PC-9 (cell line): ENCODE data around the gene CLBA1.

Source experiments
- EZH2 ChIP-seq: fragments of 200-600 bp; sonication (generic); IDR thresholded peaks from 2 replicates; pipeline ENCODE4 v1.8.0; 2017; ENCODE audit warnings: antibody characterized with exemption, low read depth
- TF ChIP-seq, protein P1 (sequence below): fragments of 200-600 bp; sonication (generic); conservative IDR thresholded peaks from 2 replicates; pipeline ENCODE4 v1.6.1; 2017; ENCODE audit warnings: mixed run types, antibody characterized with exemption, mild to moderate bottlenecking, moderate library complexity

DNA sequence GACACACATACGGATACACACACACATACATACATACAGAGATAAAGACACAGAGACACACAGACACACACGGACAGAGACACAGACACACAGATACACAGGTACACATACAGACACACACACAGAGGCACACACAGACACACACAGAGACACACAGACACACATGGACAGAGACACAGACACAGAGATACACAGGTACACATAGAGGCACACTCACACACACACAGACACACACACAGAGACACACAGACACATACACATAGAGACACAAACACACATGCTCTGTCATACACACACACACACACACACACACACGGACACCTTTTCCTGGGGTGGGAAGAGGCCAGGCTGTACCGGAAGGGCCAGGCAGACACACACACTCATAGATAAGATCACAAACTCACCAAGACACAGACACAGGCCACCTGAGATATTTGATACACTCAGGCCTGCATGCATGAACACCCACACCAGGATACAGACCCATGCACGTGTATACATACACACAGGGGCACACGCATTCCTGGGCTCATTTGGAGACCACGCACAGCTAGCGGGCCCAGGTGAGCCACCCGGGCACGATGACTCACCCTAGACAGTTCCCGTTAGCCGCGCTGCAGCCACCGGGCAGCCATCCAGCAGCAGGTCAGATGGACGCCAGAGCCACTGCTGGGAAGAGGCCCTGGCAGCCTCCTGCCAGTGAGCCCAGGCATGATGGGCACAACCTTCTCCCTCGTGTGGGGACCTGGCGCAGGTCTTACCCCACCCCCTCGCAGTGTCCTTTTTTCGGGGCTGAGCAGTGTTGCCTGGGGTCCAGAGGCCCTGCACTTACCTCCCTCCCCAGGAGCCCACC is 5.6 kb upstream of the CLBA1 start:
- TF ChIP-seq, protein P1, sequence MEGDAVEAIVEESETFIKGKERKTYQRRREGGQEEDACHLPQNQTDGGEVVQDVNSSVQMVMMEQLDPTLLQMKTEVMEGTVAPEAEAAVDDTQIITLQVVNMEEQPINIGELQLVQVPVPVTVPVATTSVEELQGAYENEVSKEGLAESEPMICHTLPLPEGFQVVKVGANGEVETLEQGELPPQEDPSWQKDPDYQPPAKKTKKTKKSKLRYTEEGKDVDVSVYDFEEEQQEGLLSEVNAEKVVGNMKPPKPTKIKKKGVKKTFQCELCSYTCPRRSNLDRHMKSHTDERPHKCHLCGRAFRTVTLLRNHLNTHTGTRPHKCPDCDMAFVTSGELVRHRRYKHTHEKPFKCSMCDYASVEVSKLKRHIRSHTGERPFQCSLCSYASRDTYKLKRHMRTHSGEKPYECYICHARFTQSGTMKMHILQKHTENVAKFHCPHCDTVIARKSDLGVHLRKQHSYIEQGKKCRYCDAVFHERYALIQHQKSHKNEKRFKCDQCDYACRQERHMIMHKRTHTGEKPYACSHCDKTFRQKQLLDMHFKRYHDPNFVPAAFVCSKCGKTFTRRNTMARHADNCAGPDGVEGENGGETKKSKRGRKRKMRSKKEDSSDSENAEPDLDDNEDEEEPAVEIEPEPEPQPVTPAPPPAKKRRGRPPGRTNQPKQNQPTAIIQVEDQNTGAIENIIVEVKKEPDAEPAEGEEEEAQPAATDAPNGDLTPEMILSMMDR: no peak
- no peak for TF ChIP-seq EZH2
